CD4-positive, alpha-beta T cell (primary cell): ENCODE measurements around the gene ADARB2. TPM values are rescaled to one million over a fixed set of nuclear protein-coding genes. Genes with fewer than 3 reads are reported as not detected.

Experiments
- ATAC-seq: fragments of 200-7000 bp; cut with Tn5 transposase; one replicate; pipeline ENCODE4 v1.10.0; 2022; ENCODE audit warnings: mild to moderate bottlenecking; ENCODE audit not compliant: poor library complexity
- CTCF ChIA-PET: fragments of 350-600 bp; sonication (Branson Sonifier 250); formaldehyde crosslinking; loops from one replicate; lab custom pipeline; 2021; ENCODE audit warnings: antibody characterized with exemption, inconsistent platforms; lab: Charles Lee
- POLR2A ChIA-PET: fragments of 350-600 bp; sonication (Branson Sonifier 250); formaldehyde crosslinking; loops from one replicate; lab custom pipeline; 2021; ENCODE audit warnings: antibody characterized with exemption, inconsistent platforms; lab: Charles Lee
- DNase-seq, 14 experiments: peaks; one replicate each; pipeline ENCODE4 v3.0.0-alpha.2; 2013 to 2020; ENCODE audit warnings: mixed read lengths in 2 of 14
- H3K27ac ChIP-seq, 2 donors: one replicate each; pipeline versions ENCODE4 v1.5.1 to v1.7.0; 2013; ENCODE audit warnings: low read length in 2 of 2, low read depth in 1 of 2, mild to moderate bottlenecking in 1 of 2
- H3K27me3 ChIP-seq, 2 experiments: 1 replicate in 1 of 2; 2 replicates in 1 of 2; pipeline versions ENCODE4 v1.6.1 to v1.7.0; 2013; ENCODE audit warnings: low read length in 2 of 2, control low read depth in 1 of 2, mild to moderate bottlenecking in 1 of 2, moderate library complexity in 1 of 2; ENCODE audit not compliant: insufficient read depth in 2 of 2, control insufficient read depth in 1 of 2
- H3K36me3 ChIP-seq: one replicate; pipeline ENCODE4 v1.6.1; 2013; ENCODE audit warnings: low read length, control low read depth; ENCODE audit not compliant: insufficient read depth
- H3K4me1 ChIP-seq: one replicate; pipeline ENCODE4 v1.6.1; 2013; ENCODE audit warnings: low read length, control low read depth; ENCODE audit not compliant: insufficient read depth
- H3K4me3 ChIP-seq: one replicate; pipeline ENCODE4 v1.5.1; 2013; ENCODE audit warnings: mild to moderate bottlenecking, low read length, moderate library complexity
- H3K9me3 ChIP-seq, 2 experiments: 1 replicate in 1 of 2; 2 replicates in 1 of 2; pipeline versions ENCODE4 v1.6.1 to v1.7.0; 2013; ENCODE audit warnings: low read length in 2 of 2, mild to moderate bottlenecking in 2 of 2, control low read depth in 1 of 2, moderate library complexity in 1 of 2; ENCODE audit not compliant: control insufficient read depth in 1 of 2, insufficient read depth in 1 of 2
- H3K27ac Mint-ChIP-seq: one replicate; pipeline ENCODE4 v1.8.0; 2020; ENCODE audit warnings: mixed read lengths
- H3K27me3 Mint-ChIP-seq: one replicate; pipeline ENCODE4 v1.8.0; 2021; ENCODE audit warnings: mixed read lengths
- H3K36me3 Mint-ChIP-seq: one replicate; pipeline ENCODE4 v1.8.0; 2021; ENCODE audit warnings: low read depth, mixed read lengths
- H3K4me1 Mint-ChIP-seq: one replicate; pipeline ENCODE4 v1.8.0; 2021; ENCODE audit warnings: low read depth, mixed read lengths
- H3K4me3 Mint-ChIP-seq: one replicate; pipeline ENCODE4 v1.8.0; 2020; ENCODE audit warnings: mild to moderate bottlenecking, mixed read lengths
- H3K9me3 Mint-ChIP-seq: one replicate; pipeline ENCODE4 v1.8.0; 2020; ENCODE audit warnings: mixed read lengths
- CTCF ChIP-seq: fragments of 200-600 bp; IDR thresholded peaks from one replicate; pipeline ENCODE4 v1.8.0; 2022; ENCODE audit warnings: antibody characterized with exemption, mild to moderate bottlenecking
- intact Hi-C, 2 experiments: fragments of 100-400 bp; cut with DNase I in 1 of 2; cut with micrococcal nuclease in 1 of 2; formaldehyde crosslinking; loops; one replicate each; pipeline versions ENCODE4 v1.15.1 to v1.9.0; 2023 to 2025; cut with DNase I, micrococcal nuclease
- total RNA-seq, 174 experiments: library from RNA in 2 of 174; stranded (reverse) in 2 of 174; gene quantifications; one replicate each; pipeline ENCODE4 v1.2.3 and lab custom pipeline; 2021 to 2026

ADARB2 gene
- total RNA-seq, 2 experiments from 2014 or later: 0.14 TPM; not detected in 1

- H3K27ac Mint-ChIP-seq: no peak overlapping the region
- Histone ChIP-seq H3K4me1 (no peaks in the 10 kb centered on the region), H3K9me3 (no peaks in the 10 kb centered on the region), H3K36me3 (no peaks in the 10 kb centered on the region), H3K27ac (no peak overlapping the region), H3K4me3 (no peak overlapping the region), H3K27me3 (peaks cover 0 to 2% of the 10 kb centered on the region in 2 experiments)
- TF ChIP-seq CTCF: no peak
- H3K27me3 Mint-ChIP-seq: peaks cover 7% of the 10 kb centered on the region
- no peak for DNase-seq
- ChIA-PET POLR2A (no interaction called here), CTCF (no interaction called here)
- no peak overlapping the region for H3K4me3 Mint-ChIP-seq
- no peaks in the 10 kb centered on the region for H3K9me3 Mint-ChIP-seq
- intact Hi-C loops: no loop called here
- H3K4me1 Mint-ChIP-seq: no peaks in the 10 kb centered on the region
- no peaks in the 10 kb centered on the region for H3K36me3 Mint-ChIP-seq
- no peak for ATAC-seq
Observed at GRCh38 chr10:1287487-1287886, 449.8 kb downstream of the ADARB2 start.

- CTCF ChIA-PET: no interaction called here
- intact Hi-C loops: no loop called here
Observed at GRCh38 chr10:1284076-1284475, 453.2 kb downstream of the ADARB2 start.

GRCh38 chr10:1281405-1281782 is 455.9 kb downstream of the ADARB2 start:
- Mint-ChIP-seq H3K4me1 (no peaks in the 10 kb centered on the region), H3K27me3 (peaks cover 12% of the 10 kb centered on the region), H3K36me3 (no peaks in the 10 kb centered on the region), H3K4me3 (no peak overlapping the region), H3K27ac (no peak overlapping the region), H3K9me3 (no peaks in the 10 kb centered on the region)
- H3K9me3 ChIP-seq: no peaks in the 10 kb centered on the region
- no peak for ATAC-seq
- DNase-seq: no peak
- H3K36me3 ChIP-seq: no peaks in the 10 kb centered on the region
- ChIA-PET CTCF (no interaction called here), POLR2A (no interaction called here)
- H3K27ac ChIP-seq: no peak overlapping the region
- TF ChIP-seq CTCF: no peak
- no peak overlapping the region for H3K4me3 ChIP-seq
- intact Hi-C loops: no loop called here
- H3K4me1 ChIP-seq: no peaks in the 10 kb centered on the region
- H3K27me3 ChIP-seq: peaks cover 0 to 4% of the 10 kb centered on the region in 2 experiments

More at GRCh38 chr10:1284076-1284475, 453.2 kb downstream of the ADARB2 start:
- Histone ChIP-seq H3K4me1 (no peaks in the 10 kb centered on the region), H3K27ac (no peak overlapping the region), H3K36me3 (no peaks in the 10 kb centered on the region), H3K4me3 (no peak overlapping the region), H3K9me3 (no peaks in the 10 kb centered on the region), H3K27me3 (peaks cover 0 to 4% of the 10 kb centered on the region in 2 experiments)
- DNase-seq (no peak), ATAC-seq (no peak)
- no peaks in the 10 kb centered on the region for H3K9me3 Mint-ChIP-seq
- H3K4me3 Mint-ChIP-seq: no peak overlapping the region
- H3K27me3 Mint-ChIP-seq: no peaks in the 10 kb centered on the region
- H3K4me1 Mint-ChIP-seq: no peaks in the 10 kb centered on the region
- no peak for TF ChIP-seq CTCF
- POLR2A ChIA-PET: no interaction called here
- no peak overlapping the region for H3K27ac Mint-ChIP-seq
- no peaks in the 10 kb centered on the region for H3K36me3 Mint-ChIP-seq
